ENCODE measurements around the gene DOK6. TPM values are rescaled to one million over a fixed set of nuclear protein-coding genes. Genes with fewer than 3 reads are reported as not detected.

DOK6 gene
- total RNA-seq, 5 donors from 2014 or later (not counting 1 experiment from before 2014, with no cell fraction given): 0.03 TPM; not detected in 4

- Histone ChIP-seq H3K9me3 (no peaks in the 10 kb centered on the region), H3K27ac (ENCODE audit: low read length) (no peak overlapping the region), H3K36me3 (ENCODE audit: control insufficient read depth in 2 of 2, extremely low read depth in 1 of 2, insufficient read depth in 1 of 2, low read length in 1 of 2) (no peaks in the 10 kb centered on the region), H3K27me3 (replicated peaks in 1 of 2; ENCODE audit: control insufficient read depth in 2 of 2, extremely low read depth in 1 of 2, insufficient read depth in 2 of 2, low read length in 1 of 2) (no peaks in the 10 kb centered on the region), H3K4me3 (ENCODE audit: control insufficient read depth in 1 of 2, extremely low read depth in 1 of 2, low read length in 1 of 2) (no peak overlapping the region), H3K4me1 (ENCODE audit: control insufficient read depth in 1 of 2, extremely low read depth in 1 of 2, insufficient read depth in 2 of 2, low read length in 2 of 2) (no peaks in the 10 kb centered on the region)
- POLR2A ChIA-PET: interaction anchor here in 1 of 2 donors (0.6 kb wide), 1 partner anchor 45 kb away, joined by 3 read pairs; no protein-coding TSS in a partner anchor
- Mint-ChIP-seq H3K9me3 (no peaks in the 10 kb centered on the region), H3K27ac (no peak overlapping the region), H3K27me3 (no peaks in the 10 kb centered on the region), H3K4me1 (no peaks in the 10 kb centered on the region), H3K4me3 (no peak overlapping the region), H3K36me3 (peaks cover 23% of the 10 kb centered on the region)
- CTCF ChIA-PET: no interaction called here
- ATAC-seq (replicated peaks in 1 of 4) (no peak), DNase-seq (no peak)
These were observed 390.0 kb downstream of the DOK6 start for GRCh38 chr18:69790649-69791048.

GRCh38 chr18:69795791-69796190 is 395.1 kb downstream of the DOK6 start:
- Histone ChIP-seq H3K27ac (ENCODE audit: low read length) (no peak overlapping the region), H3K4me1 (ENCODE audit: control insufficient read depth in 1 of 2, extremely low read depth in 1 of 2, insufficient read depth in 2 of 2, low read length in 2 of 2) (no peaks in the 10 kb centered on the region), H3K36me3 (ENCODE audit: control insufficient read depth in 2 of 2, extremely low read depth in 1 of 2, insufficient read depth in 1 of 2, low read length in 1 of 2) (no peaks in the 10 kb centered on the region), H3K9me3 (no peaks in the 10 kb centered on the region), H3K4me3 (ENCODE audit: control insufficient read depth in 1 of 2, extremely low read depth in 1 of 2, low read length in 1 of 2) (no peak overlapping the region), H3K27me3 (replicated peaks in 1 of 2; ENCODE audit: control insufficient read depth in 2 of 2, extremely low read depth in 1 of 2, insufficient read depth in 2 of 2, low read length in 1 of 2) (no peaks in the 10 kb centered on the region)
- H3K4me1 Mint-ChIP-seq: no peaks in the 10 kb centered on the region
- H3K36me3 Mint-ChIP-seq: peaks cover 23% of the 10 kb centered on the region
- no peak overlapping the region for H3K27ac Mint-ChIP-seq
- DNase-seq (no peak), ATAC-seq (replicated peaks in 1 of 4) (no peak)
- H3K4me3 Mint-ChIP-seq: no peak overlapping the region
- ChIA-PET POLR2A (no interaction called here), CTCF (interaction anchor here in 1 of 2 donors (0.6 kb wide), 1 partner anchor 112 kb away, joined by 3 read pairs; no protein-coding TSS in a partner anchor)
- H3K9me3 Mint-ChIP-seq: no peaks in the 10 kb centered on the region
- 96% methylated on average over 4 of the region's 5 CpGs for WGBS (ENCODE audit: insufficient coverage)
- H3K27me3 Mint-ChIP-seq: no peaks in the 10 kb centered on the region

- WGBS (ENCODE audit: insufficient coverage): no CpG with 5 or more reads among the region's 5 CpGs
These were observed 404.3 kb downstream of the DOK6 start for GRCh38 chr18:69804776-69805501.

GRCh38 chr18:69808399-69808798 is 407.7 kb downstream of the DOK6 start:
- ChIA-PET CTCF (no interaction called here), POLR2A (no interaction called here)
- DNase-seq (no peak), ATAC-seq (replicated peaks in 1 of 4) (no peak)
- Mint-ChIP-seq H3K27ac (no peak overlapping the region), H3K4me1 (peaks cover 0 to 6% (median 2%) of the 10 kb centered on the region in 3 donors), H3K27me3 (no peaks in the 10 kb centered on the region), H3K9me3 (peaks cover 0 to 6% (median 5%) of the 10 kb centered on the region in 3 donors), H3K4me3 (no peak overlapping the region), H3K36me3 (peaks cover 45% of the 10 kb centered on the region)
- H3K27me3 ChIP-seq (replicated peaks in 1 of 2; ENCODE audit: control insufficient read depth in 2 of 2, extremely low read depth in 1 of 2, insufficient read depth in 2 of 2, low read length in 1 of 2): no peaks in the 10 kb centered on the region
- H3K4me3 ChIP-seq (ENCODE audit: control insufficient read depth in 1 of 2, extremely low read depth in 1 of 2, low read length in 1 of 2): no peak overlapping the region
- H3K4me1 ChIP-seq (ENCODE audit: control insufficient read depth in 1 of 2, extremely low read depth in 1 of 2, insufficient read depth in 2 of 2, low read length in 2 of 2): no peaks in the 10 kb centered on the region
- H3K9me3 ChIP-seq: no peaks in the 10 kb centered on the region
- no CpG with 5 or more reads among the region's 2 CpGs for WGBS (ENCODE audit: insufficient coverage)
- no peak overlapping the region for H3K27ac ChIP-seq (ENCODE audit: low read length)
- no peaks in the 10 kb centered on the region for H3K36me3 ChIP-seq (ENCODE audit: control insufficient read depth in 2 of 2, extremely low read depth in 1 of 2, insufficient read depth in 1 of 2, low read length in 1 of 2)

More at GRCh38 chr18:69804776-69805501, 404.3 kb downstream of the DOK6 start:
- Histone ChIP-seq H3K36me3 (ENCODE audit: control insufficient read depth in 2 of 2, extremely low read depth in 1 of 2, insufficient read depth in 1 of 2, low read length in 1 of 2) (no peaks in the 10 kb centered on the region), H3K27ac (ENCODE audit: low read length) (no peak overlapping the region), H3K4me3 (ENCODE audit: control insufficient read depth in 1 of 2, extremely low read depth in 1 of 2, low read length in 1 of 2) (no peak overlapping the region), H3K27me3 (replicated peaks in 1 of 2; ENCODE audit: control insufficient read depth in 2 of 2, extremely low read depth in 1 of 2, insufficient read depth in 2 of 2, low read length in 1 of 2) (no peaks in the 10 kb centered on the region), H3K9me3 (no peaks in the 10 kb centered on the region), H3K4me1 (ENCODE audit: control insufficient read depth in 1 of 2, extremely low read depth in 1 of 2, insufficient read depth in 2 of 2, low read length in 2 of 2) (no peaks in the 10 kb centered on the region)
- peaks cover 30% of the 10 kb centered on the region for H3K36me3 Mint-ChIP-seq
- no peak overlapping the region for H3K27ac Mint-ChIP-seq
- ChIA-PET CTCF (no interaction called here), POLR2A (no interaction called here)
- DNase-seq (no peak), ATAC-seq (replicated peaks in 1 of 4) (no peak)
- no peaks in the 10 kb centered on the region for H3K27me3 Mint-ChIP-seq
- H3K4me3 Mint-ChIP-seq: no peak overlapping the region
- H3K9me3 Mint-ChIP-seq: peaks cover 0 to 2% (median under 1%) of the 10 kb centered on the region in 3 donors
- peaks cover 0 to 3% (median 2%) of the 10 kb centered on the region in 3 donors for H3K4me1 Mint-ChIP-seq

- H3K9me3 Mint-ChIP-seq: peaks cover 0 to 6% (median 5%) of the 10 kb centered on the region in 3 donors
- ATAC-seq (replicated peaks in 1 of 4) (no peak), DNase-seq (no peak)
- H3K27ac Mint-ChIP-seq: no peak overlapping the region
- H3K27ac ChIP-seq (ENCODE audit: low read length): no peak overlapping the region
- peaks cover 0 to 3% (median 2%) of the 10 kb centered on the region in 3 donors for H3K4me1 Mint-ChIP-seq
- H3K9me3 ChIP-seq: no peaks in the 10 kb centered on the region
- no peaks in the 10 kb centered on the region for H3K27me3 ChIP-seq (replicated peaks in 1 of 2; ENCODE audit: control insufficient read depth in 2 of 2, extremely low read depth in 1 of 2, insufficient read depth in 2 of 2, low read length in 1 of 2)
- POLR2A ChIA-PET: no interaction called here
- H3K36me3 Mint-ChIP-seq: peaks cover 58% of the 10 kb centered on the region
- H3K27me3 Mint-ChIP-seq: no peaks in the 10 kb centered on the region
- H3K4me3 ChIP-seq (ENCODE audit: control insufficient read depth in 1 of 2, extremely low read depth in 1 of 2, low read length in 1 of 2): no peak overlapping the region
- H3K4me1 ChIP-seq (ENCODE audit: control insufficient read depth in 1 of 2, extremely low read depth in 1 of 2, insufficient read depth in 2 of 2, low read length in 2 of 2): no peaks in the 10 kb centered on the region
- H3K4me3 Mint-ChIP-seq: no peak overlapping the region
- WGBS (ENCODE audit: insufficient coverage): no CpG with 5 or more reads among the region's 1 CpG
- no peaks in the 10 kb centered on the region for H3K36me3 ChIP-seq (ENCODE audit: control insufficient read depth in 2 of 2, extremely low read depth in 1 of 2, insufficient read depth in 1 of 2, low read length in 1 of 2)
- CTCF ChIA-PET: no interaction called here
These were observed 412.9 kb downstream of the DOK6 start for GRCh38 chr18:69813559-69813958.

- Mint-ChIP-seq H3K36me3 (peaks cover 61% of the 10 kb centered on the region), H3K27ac (no peak overlapping the region), H3K9me3 (peaks cover 0 to 5% (median 4%) of the 10 kb centered on the region in 3 donors), H3K4me1 (peaks cover 0 to 3% (median 0%) of the 10 kb centered on the region in 3 donors), H3K4me3 (no peak overlapping the region), H3K27me3 (no peaks in the 10 kb centered on the region)
- no peak for DNase-seq
- ChIA-PET POLR2A (no interaction called here), CTCF (no interaction called here)
- H3K36me3 ChIP-seq (ENCODE audit: control insufficient read depth in 2 of 2, extremely low read depth in 1 of 2, insufficient read depth in 1 of 2, low read length in 1 of 2): no peaks in the 10 kb centered on the region
- no peaks in the 10 kb centered on the region for H3K27me3 ChIP-seq (replicated peaks in 1 of 2; ENCODE audit: control insufficient read depth in 2 of 2, extremely low read depth in 1 of 2, insufficient read depth in 2 of 2, low read length in 1 of 2)
- H3K4me3 ChIP-seq (ENCODE audit: control insufficient read depth in 1 of 2, extremely low read depth in 1 of 2, low read length in 1 of 2): no peak overlapping the region
- no CpG with 5 or more reads among the region's 4 CpGs for WGBS (ENCODE audit: insufficient coverage)
- H3K9me3 ChIP-seq: no peaks in the 10 kb centered on the region
- H3K4me1 ChIP-seq (ENCODE audit: control insufficient read depth in 1 of 2, extremely low read depth in 1 of 2, insufficient read depth in 2 of 2, low read length in 2 of 2): no peaks in the 10 kb centered on the region
- no peak overlapping the region for H3K27ac ChIP-seq (ENCODE audit: low read length)
- ATAC-seq (replicated peaks in 1 of 4): no peak
These were observed 414.2 kb downstream of the DOK6 start for GRCh38 chr18:69814861-69815385.

Measured in T-cell (primary cell).